HG03520 (cell line): ENCODE measurements around the gene ZNF813.
"Not testable (repeated sequence)": the region's sequence is repeated elsewhere in the genome, so short reads cannot be mapped to it uniquely, and the experiment has no call there.

Experiments
- ATAC-seq: cut with Tn5 transposase; IDR thresholded peaks from one replicate; pipeline ENCODE4 v1.9.1; 2021; ENCODE audit warnings: mild to moderate bottlenecking, moderate library complexity; ENCODE audit not compliant: unreplicated experiment

ZNF813 gene

DNA sequence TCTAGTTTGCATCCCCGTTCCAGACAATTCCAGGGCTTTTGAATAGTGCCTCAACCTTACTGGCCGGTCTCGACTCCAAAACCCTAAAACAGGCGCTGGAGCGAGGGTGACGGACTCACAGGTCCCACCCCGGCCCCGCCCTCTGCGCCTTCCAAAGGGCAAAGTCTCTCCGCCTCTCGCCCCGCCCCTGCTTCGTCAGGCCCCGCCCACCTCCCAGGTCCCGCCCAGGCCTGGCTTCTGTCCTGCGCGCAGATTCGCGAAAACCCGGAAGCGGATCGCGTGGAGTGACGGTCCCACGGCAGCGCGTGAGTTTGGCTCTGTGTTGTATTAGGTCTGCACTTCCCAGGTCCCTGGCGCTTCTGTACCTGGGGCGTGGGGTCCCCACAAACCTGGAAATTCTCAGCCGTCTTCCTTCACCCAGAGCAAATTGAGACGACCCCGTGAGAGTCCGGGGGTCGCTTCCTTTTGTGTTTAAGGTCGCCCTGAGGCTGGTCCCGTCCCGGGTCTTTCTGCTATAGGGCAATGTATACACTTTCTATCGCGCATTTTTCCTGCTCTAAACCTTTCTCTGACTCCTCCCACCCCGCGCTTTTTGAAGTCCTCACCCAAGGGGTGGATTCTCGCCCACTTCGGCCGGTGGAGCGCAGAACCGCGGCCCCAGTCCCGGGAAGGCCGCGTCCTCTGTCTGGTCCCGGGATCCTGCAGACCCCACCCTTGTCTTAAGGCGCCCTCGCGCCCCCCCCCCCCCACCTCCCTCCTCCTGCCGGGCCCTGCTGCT is at the start of gene ZNF813:
TSS of gene ZNF813 (plus strand) at position 249 of the 778 bp plus-strand sequence. CDS start 16,090 bp downstream, outside the sequence.
- ATAC-seq, result peak; percentile 78

DNA sequence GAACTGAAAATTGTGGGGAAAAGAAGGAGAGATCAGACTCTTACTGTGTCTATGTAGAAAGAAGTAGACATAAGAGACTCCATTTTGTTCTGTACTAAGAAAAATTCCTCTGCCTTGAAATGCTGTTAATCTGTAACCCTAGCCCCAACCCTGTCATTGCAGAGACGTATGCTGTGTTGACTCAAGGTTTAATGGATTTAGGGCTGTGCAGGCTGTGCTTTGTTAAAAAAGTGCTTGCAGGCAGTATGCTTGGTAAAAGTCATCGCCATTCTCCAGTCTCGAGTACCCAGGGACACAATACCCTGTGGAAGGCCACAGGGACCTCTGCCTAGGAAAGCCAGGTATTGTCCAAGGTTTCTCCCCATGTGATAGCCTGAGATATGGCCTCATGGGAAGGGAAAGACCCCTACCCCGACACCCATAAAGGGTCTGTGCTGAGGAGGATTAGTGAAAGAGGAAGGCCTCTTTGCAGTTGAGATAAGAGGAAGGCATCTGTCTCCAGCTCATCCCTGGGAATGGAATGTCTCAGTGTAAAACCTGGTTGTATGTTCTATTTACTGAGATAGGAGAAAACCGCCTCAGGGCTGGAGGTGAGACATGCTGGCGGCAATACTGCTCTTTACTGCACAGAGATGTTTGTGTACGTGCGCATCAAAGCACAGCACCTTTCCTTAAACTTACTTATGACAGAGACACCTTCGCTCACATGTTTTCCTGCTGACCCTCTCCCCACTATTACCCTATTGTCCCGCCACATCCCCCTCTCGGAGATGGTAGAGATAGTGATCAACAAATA is 46.8 kb upstream of the ZNF813 start:
- not testable (repeated sequence) for ATAC-seq

DNA sequence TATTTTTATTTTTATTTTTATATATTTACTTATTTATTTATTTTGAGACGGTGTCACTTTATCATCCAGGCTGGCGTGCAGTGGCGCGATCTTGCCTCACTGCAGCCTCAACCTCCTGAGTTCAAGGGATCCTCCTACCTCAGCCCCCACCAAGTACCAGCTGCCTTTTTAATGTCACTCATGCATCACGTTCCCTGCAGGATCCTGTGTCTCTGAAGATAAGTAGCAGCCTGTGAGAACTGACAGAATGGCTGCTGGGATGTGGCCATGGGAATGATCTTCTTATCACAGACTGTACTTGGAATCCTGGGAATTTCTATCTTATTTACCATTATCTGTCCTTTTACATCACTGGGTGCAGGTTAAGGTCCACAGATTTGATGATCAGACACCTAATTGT is 45.0 kb upstream of the ZNF813 start:
- no peak for ATAC-seq

DNA sequence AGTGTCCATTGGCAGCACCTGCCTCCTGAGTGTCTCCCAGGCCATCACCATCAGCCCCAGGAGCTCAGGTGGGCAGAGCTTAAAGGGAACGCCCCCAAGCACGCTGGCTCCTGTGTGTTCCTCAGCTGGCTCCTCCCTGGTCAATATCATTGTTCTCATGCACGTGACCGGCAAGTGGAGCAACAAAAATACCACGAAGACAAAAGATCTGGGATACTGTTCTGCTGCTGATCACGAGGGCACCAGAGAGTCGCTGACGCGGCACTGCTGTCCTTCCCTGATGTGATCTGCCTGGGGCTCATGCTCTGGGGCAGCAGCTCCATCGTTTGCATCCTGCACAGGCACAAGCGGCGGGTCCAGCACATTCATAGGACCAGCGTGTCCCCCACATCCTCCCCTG is 44.5 kb upstream of the ZNF813 start:
- not testable (repeated sequence) for ATAC-seq

DNA sequence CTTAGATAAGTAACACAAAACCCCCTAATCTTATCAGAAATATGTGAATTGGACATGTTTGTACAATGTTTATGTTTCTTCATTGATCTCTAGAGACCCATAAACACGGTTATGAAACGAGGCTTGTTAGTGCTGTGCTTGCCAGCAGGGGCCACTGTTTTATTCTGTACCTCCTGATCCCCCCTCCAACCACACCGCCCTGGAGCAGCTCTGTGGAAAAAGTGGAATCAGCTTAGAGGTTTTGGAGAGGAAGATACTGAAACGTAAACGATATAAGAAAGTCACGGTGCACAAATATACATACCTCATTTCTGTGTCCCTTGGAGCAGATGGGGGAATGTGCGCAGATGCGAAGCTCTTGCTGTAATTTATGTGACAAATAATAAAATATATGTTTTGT is 43.9 kb upstream of the ZNF813 start:
- ATAC-seq, result not testable (repeated sequence)

DNA sequence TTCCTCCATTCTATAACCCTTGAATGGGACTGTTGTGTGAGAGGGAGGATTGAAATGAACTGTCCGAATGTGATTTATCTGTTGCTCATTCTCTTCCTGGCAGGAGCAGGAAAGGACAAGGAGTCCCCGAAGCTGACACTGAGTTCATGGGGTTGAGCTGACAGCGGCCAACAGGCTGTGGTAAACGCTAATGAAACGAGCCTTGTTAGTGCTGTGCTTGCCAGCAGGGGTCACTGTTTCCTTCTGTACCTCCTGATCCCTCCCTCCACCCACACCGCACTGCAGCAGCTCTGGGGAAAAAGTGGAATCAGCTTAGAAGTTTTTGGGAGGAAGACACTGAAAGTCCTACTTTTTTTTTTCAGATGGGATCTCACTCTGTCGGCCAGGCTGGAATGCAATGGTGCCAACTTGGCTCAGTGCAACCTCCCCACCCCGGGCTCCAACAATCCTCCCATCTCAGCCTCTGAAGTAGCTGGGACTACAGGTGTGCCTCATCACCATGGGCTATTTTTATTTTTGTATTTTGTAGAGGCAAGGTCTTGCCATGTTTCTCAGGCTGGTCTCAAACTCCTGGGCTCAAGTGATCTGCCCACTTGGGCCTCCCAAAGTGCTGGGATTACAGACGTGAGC is 42.5 kb upstream of the ZNF813 start:
- ATAC-seq, result no peak

DNA sequence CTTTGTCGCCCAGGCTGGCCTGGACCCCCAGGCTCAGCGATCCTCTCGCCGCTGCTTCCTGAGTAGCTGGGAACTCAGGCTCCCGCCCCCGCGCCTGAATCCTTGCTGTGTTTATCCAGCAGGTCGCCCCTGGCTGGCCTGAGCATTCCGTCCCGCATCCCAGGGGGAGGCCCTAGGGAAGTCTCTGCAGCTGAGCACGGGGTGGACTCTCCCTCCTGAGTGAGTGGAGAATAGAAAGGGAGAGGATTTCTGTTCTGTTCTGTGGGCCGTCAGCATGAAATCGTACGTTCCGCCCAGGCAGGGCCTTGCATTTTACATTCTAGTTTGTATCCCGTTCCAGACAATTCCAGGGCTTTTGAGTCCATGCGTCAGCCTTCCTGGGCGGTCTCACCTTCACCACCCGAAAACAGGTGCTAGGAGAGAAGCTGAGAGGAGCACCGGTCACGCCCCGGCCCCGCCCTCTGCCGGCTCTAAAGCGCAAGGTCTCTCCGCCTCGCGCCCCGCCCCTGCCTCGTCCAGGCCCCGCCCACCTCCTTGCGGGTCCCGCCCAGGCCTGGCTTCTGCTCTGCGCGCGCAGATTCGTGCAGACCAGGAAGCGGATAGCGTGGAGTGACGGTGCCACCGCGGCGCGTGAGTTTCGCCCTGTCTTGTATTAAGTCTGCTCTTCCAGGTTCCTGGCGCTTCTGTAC is 36.0 kb upstream of the ZNF813 start, which contains the start of gene ZNF761:
TSS of gene ZNF761 (plus strand) at position 586 of the 689 bp plus-strand sequence. CDS start 15,285 bp downstream, outside the sequence.
- peak; percentile 93 for ATAC-seq

DNA sequence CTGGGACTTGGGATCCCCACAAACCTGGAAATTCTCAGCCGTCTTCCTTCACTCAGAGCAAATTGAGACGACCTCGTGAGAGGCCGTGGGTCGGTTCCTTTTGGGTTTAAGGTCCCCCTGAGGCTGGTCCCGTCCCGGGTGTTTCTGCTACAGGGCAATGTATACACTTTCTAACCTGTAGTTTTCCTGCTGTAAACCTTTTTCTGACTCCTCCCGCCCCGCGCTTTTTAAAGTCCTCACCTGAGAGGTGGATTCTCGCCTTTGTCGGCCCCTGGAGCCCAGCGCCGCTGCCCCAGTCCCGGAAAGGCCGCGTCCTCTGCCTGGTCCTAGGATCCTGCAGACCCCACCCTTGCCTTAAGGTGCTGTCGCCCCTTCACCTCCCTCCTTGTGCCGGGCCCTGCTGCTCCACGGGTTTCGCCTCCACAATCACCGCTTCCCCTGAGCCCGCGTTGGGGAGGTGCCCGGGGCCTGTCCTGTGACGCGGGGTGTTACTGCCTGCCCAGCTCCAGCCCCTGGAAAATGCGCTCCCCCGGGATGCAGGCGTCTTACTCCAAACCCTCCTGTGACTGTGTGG is 35.4 kb upstream of the ZNF813 start:
- ATAC-seq, result peak; percentile 22

DNA sequence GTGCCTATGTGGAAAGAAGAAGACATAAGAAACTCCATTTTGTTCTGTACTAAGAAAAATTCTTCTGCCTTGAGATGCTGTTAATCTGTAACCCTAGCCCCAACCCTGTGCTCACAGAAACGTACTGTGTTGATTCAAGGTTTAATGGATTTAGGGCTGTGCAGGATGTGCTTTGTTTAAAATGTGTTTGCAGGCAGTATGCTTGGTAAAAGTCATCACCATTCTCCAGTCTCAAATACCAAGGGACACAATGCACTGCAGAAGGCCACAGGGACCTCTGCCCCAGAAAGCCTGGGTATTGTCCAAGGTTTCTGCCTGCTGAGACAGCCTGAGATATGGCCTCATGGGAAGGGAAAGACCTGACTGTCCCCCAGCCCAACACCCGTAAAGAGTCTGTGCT is 23.7 kb upstream of the ZNF813 start:
- ATAC-seq, result not testable (repeated sequence)

DNA sequence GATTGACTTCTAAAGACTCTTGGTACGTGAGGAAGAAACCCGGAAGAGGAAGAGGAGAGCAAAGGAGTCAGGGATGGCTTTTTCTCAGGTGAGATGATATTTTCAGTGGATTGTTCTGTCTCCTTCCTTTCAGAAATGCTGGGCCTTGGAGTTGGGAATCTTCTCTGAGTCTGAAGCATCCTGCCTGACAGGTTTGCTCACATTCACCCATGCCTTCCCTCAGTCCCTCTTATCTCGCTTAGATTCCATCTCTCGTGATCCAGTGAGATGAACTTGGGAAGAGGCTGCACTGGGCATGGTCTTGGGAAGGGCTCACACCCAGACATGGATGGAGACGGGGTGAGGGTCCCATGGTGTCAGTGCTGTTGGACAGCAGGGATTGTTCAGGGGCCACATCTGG is 20.3 kb upstream of the ZNF813 start:
- ATAC-seq, result not testable (repeated sequence)

DNA sequence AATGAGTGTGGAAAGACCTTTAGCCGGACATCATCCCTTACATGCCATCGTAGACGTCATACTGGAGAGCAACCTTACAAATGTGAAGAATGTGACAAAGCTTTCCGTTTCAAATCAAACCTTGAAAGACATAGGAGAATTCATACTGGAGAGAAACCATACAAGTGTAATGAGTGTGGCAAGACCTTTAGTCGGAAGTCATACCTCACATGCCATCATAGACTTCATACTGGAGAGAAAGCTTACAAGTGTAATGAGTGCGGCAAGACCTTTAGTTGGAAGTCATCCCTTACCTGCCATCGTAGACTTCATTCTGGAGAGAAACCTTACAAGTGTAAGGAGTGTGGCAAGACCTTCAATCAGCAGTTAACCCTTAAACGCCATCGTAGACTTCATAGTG is 11.7 kb upstream of the ZNF813 start:
- ATAC-seq, result no peak

DNA sequence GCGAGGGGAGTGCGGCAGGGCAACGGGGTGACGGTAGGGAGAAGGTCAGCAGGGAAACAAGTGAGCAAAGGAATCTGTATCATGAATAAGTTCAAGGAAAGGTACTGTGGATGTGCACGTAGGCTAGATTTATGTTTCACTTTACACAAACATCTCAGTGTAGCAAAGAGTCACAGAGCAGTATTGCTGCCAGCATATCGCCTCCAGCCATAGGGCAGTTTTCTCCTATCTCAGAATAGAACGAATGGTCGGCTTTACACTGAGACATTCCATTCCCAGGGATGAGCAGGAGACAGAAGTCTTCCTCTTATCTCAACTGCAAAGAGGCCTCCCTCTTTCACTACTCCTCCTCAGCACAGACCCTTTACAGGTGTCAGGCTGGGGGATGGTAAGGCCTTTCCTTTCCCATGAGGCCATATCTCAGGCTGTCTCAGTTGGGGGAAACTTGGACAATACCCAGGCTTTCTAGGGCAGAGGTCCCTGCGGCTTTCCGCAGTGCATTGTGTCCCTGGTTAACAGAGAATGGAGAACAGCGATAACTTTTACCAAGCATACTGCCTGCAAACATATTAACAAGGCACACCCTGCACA is 7.3 kb upstream of the ZNF813 start:
- ATAC-seq, result not testable (repeated sequence)

DNA sequence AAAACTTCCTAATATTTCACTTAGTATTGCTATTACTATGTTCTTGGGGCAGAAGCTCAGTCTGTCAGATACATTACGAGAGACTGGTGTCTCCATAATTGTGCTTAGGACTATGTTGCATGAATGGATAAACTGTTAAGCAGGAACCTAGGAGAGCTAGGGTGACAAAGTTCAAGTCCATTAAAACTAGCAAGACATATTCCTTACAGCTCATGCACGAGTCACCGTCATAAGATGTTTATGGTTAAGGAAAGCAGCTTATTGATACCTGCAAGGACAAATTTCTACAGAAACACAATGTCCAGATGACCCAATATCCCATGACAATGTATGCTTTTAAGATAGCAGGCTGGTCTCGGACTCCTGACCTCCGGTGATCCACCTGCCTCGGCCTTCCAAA is 5.7 kb upstream of the ZNF813 start:
- no peak for ATAC-seq

DNA sequence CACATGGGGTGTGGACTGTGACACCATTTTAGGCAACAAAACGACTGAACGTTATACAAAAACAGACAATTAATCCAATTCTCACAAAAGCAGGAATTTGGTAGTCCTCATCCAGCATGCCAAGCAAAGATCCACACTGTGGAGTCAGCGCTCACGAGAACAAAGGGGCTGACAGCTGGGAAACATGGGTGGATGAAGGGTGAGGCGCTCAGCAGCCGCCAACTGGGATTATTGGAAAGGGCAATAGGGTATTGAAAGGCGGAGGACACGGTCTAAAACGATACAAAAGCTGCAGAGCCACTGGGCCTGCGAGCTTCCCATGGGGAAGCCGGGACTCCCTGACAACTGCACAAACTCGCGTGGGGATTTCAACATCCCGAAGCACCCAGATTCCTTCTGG is 4.7 kb upstream of the ZNF813 start:
- ATAC-seq, result no peak

DNA sequence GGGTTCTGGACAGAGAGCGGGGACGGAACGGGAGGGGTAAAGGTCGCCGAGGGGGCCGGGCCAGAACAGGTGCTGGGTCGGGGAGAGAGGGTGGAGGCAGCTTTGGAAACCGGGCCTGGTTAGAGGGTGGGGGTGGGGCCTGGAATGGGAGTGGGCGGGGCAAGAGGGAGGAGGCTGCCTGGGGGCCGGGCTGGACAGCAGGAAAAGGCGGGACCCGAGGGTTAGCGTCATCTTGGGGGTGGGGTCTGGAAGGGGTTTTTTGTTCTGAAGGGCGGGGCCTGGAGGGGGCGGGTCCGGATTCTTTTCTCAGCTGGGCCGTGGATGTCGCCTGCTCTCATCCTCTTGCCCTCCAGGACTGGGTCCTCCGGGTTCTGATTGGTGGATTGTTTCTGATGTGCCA is 4.3 kb upstream of the ZNF813 start:
- ATAC-seq, result no peak

DNA sequence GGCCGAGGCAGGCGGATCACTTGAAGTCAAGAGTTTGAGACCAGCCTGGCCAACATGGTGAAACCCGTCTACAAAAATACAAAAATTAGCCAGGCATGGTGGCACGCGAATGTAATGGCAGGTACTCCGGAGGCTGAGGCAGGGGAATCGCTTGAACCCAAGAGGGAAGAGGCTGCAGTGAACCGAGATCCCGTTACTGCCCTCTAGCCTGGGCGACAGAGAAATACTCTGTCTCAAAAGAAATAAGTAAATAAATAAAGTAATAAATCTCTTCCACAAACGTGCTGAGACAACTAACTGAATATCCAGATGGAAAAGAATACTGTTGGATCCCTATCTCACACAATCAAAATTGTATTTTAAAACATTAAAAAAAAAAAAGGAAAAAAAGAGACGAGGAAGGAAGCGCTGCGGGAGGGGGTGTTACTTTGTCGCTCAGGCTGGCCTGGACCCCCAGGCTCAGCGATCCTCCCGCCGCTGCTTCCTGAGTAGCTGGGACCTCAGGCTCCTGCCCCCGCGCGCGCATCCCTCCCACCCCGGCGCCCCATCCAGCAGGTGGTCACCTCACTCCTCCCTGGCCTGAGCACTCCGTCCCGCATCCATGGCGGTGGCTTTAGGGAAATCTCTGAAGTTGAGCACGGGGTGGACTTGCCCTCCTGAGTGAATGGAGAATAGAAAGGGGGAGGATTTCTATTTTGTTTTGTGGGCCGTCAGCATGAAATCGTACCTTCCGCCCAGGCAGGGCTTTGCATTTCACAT is 628 bp upstream of the ZNF813 start:
- peak; percentile 17 for ATAC-seq

DNA sequence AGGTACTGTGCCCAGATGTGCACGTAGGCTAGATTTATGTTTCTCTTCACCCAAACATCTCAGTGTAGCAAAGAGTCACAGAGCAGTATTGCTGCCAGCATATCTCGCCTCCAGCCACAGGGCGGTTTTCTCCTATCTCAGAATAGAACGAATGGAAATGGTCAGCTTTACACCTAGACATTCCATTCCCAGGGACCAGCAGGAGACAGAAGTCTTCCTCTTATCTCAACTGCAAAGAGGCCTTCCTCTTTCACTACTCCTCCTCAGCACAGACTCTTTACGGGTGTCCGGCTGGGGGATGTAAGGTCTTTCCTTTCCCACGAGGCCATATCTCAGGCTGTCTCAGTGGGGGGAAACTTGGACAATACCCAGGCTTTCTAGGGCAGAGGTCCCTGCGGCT is 1.1 kb downstream of the ZNF813 start:
- ATAC-seq, result not testable (repeated sequence)

DNA sequence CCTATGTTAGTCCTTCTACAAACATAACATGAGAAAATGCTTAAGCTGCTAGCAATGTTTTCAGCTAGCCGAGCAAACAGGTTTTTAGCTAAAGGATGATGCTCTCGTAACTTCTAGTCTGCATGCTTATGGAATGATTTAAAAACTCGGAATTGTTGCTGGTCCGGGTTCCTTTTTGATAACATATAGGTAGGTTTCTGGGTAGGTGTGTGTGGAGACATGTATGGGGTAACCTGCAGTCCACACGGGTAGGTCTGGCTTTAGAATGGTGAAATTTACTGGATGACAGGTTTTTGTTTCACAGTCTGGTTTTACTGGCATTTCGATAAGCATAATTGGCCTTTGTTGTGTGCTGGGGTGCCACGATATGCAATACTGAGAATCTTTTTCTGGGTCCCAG is 4.4 kb downstream of the ZNF813 start:
- no peak for ATAC-seq

DNA sequence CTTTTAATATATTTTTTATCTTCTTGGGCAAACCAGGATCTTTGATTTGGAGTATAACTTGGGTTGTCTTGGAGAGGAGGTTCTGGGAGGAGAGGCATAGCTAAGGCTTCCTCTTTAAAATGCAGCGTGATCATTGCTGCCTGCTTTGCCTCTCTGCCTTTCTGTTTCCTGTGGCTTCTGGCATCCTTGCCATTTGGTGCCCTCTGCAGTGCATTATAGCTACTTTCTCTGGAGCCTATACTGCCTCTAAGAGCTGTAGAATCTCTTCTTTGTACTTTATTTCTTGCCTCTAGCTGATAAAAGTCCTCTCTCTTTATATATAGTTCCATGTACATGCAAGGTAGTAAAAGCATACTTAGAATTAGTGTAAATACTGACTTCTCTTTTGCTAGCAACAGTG is 7.3 kb downstream of the ZNF813 start:
- not testable (repeated sequence) for ATAC-seq
